Endometrial microvascular endothelial cells (primary cell): ENCODE measurements around the gene SLC2A4. TPM values are rescaled to one million over a fixed set of nuclear protein-coding genes. Genes with fewer than 3 reads are reported as not detected.
"Not testable (repeated sequence)": the region's sequence is repeated elsewhere in the genome, so short reads cannot be mapped to it uniquely, and the experiment has no call there.

ENCODE experiments used
- in situ Hi-C: cut with HindIII; loops from 2 replicates; pipeline ENCODE4 v1.10.0; 2017; ENCODE audit warnings: low sequenced_read_pairs, low pct_unique_long_range_greater_than_20kb; ENCODE audit errors: inconsistent ontology term
- total RNA-seq: library from RNA; depleted of rRNA; stranded (reverse); fragments of >200 nt; gene quantifications from one replicate; pipeline ENCODE4 v1.2.3, GENCODE V29; 2015; ENCODE audit errors: inconsistent ontology term

The SLC2A4 gene
- total RNA-seq, 1 donor from 2014 or later = not detected

DNA sequence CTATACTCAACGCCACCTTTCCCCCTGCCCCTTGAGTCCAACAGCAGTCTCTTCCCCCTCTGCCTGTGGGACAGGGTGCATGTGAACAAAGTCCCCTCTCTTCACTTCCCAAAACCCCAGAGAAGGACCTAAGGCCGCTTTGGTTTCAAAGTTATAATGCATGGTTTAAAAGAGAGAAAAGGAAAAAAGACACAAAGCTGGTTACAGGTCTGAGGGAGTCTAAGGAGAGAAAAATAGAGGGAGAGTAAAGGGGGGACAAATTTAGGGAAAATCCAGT, 38.1 kb upstream of the SLC2A4 start:
- in situ Hi-C loops = no loop called here

- in situ Hi-C loops = not testable (repeated sequence)
Measured at GRCh38 chr17:7243838-7244237, 37.7 kb upstream of the SLC2A4 start.

DNA sequence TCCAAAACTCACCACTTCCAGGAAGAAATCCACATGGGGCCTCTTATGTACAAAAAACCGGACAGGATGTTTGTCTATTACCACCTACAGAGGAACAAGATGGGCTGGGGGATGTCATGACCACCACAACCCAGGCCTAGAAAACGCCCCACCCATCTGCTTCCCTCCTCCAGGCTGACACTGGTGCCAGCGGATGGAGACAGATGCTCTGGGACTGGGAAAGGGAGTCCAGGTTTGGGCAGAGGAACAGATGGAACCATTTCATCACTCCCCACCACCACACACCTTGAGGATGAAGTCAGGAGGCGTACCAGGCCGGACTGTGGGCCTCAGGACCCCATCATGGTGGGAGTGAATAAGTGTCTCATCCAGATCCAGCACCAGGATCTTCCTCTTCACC, 34.7 kb upstream of the SLC2A4 start:
- in situ Hi-C loops = no loop called here

GRCh38 chr17:7248796-7249195, 32.7 kb upstream of the SLC2A4 start:
- in situ Hi-C loops = no loop called here

- in situ Hi-C loops = no loop called here
Measured at GRCh38 chr17:7249214-7249613, 32.3 kb upstream of the SLC2A4 start.

DNA sequence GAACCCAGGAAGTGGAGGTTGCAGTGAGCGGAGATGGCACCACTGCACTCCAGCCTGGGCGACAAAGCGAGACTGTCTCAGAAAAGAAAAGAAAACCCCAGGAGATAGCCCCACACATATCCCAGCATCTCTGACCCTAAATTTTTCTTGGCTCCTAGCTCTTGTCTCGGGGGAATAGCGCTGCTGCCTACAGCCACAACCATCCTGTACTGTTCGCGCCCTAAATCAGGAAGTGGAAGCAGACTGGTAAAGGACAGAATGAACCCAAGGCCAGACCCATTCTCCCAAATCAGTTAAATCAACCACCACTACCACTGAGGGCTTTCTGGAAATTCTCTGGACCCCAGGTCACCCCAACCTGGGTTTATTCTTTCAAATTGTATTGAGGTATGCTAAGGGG, 31.7 kb upstream of the SLC2A4 start:
- in situ Hi-C loops = no loop called here

GRCh38 chr17:7250695-7251627, 30.6 kb upstream of the SLC2A4 start:
- in situ Hi-C loops = no loop called here

- in situ Hi-C loops = no loop called here
Measured at GRCh38 chr17:7251661-7252175, 29.8 kb upstream of the SLC2A4 start, which contains the start of gene CTDNEP1. TSS of gene CTDNEP1 (minus strand) at chr17:7251734. CDS start at chr17:7251296, 438 bp downstream.

DNA sequence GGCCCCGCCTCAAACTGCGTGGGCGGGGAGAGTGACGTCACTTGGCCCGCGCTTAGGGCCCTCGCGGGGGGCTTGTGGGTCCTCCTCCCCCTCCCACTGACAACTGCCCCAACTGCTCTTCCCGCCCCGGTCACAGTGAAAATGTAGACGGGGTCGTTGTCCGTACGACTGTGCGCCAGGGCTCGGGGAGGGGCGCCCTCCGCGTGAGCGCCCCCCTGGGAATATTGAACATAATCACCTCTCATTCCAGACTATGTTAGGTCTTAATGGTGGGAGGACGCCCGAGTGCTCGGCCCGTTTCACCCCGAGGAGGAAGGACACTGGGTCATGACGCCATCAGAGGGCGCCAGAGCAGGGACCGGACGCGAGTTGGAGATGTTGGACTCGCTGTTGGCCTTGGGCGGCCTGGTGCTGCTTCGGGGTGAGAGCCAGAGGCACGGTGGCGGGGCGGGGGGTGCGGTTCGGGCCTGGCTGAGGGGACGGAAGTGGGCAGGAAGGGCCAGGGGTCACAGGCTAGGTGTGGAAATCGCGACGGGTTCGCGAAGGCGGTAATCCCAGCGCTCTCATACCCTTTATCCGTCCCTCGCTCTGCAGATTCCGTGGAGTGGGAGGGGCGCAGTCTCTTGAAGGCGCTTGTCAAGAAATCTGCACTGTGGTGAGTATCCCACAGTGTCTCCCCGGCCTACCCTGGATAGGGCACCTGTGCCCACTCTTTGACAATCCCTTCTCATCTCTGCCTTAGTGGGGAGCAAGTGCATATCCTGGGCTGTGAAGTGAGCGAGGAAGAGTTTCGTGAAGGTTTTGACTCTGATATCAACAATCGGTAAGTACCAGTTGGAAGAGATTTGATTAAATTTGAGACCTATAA, 29.1 kb upstream of the SLC2A4 start, which contains the start of gene ELP5:
TSS of gene ELP5 (plus strand) at position 40 of the 868 bp plus-strand sequence. CDS start at position 376, 336 bp downstream.
- in situ Hi-C loops = no loop called here

DNA sequence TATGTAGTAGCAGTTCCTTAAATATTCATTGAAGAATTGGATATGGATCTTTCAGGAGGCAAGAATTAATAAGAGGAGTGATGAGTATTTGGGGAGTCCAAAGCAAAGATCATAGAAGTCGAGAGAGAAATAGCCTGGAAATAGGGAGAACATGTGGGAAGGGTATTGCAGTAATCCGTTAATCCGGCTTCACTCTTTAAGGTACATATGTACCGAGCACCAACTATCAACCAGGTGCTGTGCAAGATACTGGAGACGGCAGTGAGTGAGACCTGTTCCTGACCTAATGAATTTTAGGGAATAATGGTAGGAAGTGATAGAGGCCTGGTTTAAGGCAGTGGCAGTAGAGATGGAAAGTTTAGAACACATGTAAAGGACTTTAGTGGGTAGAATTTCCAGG, 28.4 kb upstream of the SLC2A4 start:
- in situ Hi-C loops = no loop called here

DNA sequence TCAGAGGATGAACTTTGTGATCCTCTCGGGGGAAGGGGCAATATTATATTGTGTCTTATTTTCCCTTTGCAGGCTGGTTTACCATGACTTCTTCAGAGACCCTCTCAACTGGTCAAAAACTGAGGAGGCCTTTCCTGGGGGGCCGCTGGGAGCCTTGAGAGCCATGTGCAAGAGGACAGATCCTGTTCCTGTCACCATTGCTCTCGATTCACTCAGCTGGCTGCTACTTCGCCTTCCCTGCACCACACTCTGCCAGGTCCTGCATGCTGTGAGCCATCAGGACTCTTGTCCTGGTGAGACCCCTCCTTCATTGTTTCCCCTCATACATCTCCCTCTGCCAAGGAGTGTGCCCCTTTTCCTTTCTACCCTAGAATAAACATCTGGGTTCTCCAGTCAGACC, 27.0 kb upstream of the SLC2A4 start:
- in situ Hi-C loops = no loop called here

- in situ Hi-C loops = no loop called here
Measured at GRCh38 chr17:7256766-7257456, 24.6 kb upstream of the SLC2A4 start.

DNA sequence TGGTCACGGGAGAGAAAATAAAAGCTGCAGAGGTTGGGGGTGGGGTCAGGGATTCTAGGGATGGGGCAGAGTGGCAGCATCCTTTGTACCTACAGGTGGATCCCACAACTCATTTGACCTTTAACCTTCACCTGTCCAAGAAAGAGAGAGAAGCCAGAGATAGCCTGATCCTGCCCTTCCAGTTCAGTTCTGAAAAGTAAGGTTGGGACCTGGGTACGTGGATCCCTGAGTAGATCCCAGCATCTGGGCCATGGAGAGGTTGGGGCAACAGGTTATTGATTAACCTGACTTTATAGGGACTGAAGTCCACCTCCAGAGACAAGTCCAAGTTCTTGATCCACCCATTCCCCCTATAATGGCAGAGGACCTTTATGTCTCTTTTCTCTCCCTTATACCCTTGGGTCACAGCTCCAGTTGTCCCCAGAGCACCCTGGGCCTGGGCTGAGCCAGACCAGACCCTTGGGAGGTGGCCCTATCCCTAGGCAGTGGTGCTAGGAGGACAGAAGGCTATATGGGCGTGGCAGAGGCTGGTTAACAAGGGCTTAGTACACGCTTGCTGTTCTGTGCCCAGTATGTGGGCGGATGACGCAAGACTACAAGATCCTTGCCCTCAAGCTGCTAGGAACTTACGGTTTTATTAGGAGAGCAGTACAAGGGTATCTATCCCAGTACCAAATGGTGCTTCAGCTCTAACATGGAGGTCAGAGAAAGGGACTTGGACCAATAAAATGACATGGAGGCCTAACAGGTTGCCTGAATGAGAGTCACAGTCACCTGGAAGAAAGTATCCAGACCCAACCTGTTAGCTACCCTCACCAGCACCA, 22.6 kb upstream of the SLC2A4 start:
- in situ Hi-C loops = no loop called here

- in situ Hi-C loops = no loop called here
Measured at GRCh38 chr17:7259555-7259889, 22.0 kb upstream of the SLC2A4 start.

DNA sequence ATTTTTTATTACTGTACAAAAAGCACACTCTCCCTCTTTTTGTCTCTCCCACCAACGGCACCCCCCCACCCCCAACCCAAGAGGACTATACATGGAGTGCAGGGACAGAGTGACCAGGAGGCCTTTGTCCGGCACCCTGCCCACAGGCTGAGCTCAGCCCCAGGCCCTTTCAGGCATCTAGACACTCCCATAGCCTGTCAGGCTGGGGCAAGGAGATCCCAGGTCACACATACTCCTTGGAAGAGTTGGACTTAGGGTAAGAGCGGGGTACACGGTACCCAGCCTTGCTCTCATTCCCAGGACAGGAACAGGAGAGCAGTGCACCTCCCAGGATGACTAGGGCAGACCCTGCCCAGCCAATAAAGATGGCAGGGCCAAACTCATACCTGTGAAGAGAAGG, 21.4 kb upstream of the SLC2A4 start:
- in situ Hi-C loops = no loop called here

- in situ Hi-C loops = no loop called here
Measured at GRCh38 chr17:7260651-7261378, 20.7 kb upstream of the SLC2A4 start.

DNA sequence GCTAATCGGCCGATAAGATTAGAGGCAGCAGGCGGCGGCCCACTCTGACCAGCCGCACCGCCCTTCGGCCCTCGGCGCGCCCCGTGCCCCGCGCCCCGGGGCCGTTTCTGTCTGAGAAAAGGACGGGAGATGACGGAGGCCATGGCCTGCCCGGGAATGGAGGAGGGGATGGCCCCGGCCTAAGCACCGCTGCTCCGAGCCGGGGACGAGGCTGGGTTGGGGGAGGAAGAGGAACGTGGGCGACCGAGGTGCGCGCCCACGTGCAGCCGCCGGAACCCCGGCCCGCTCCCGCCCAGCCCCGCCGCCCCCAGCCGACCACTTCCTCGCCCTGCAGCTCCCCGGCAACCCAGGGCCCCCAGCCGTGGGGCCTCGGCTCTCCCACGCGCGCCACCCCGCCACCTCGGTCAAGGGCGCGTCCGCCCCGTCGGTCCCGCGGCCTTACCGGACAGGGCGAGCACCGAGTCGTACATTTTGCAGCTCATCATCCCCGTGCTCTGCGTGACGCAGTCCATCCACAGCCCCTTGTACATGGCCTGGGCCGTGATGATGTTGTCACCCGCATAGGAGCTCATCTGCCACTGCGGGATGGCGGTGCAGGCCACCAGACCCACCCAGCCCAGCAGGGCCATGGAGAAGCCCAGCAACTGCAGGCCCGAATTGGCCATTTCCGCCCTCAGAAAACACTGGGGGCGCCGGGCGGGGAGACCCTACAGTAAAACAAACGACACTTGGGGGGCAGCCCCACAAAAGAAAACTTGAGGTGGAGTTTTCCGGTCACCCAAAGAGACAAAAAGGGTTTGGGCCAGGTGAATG, 19.9 kb upstream of the SLC2A4 start:
- in situ Hi-C loops = no loop called here
